Panc1 (cell line): Measurements from ENCODE around the gene SERGEF.

Experiments
- CTCF ChIP-seq: fragments of 450-650 bp; IDR thresholded peaks from 2 replicates; pipeline ENCODE4 v1.5.1; 2017; ENCODE audit warnings: mild to moderate bottlenecking
- REST ChIP-seq, 2 experiments: IDR thresholded peaks; 2 replicates each; pipeline ENCODE4 v1.6.1; 2011 to 2012; ENCODE audit warnings: low read depth in 2 of 2, control low read depth in 1 of 2, low read length in 1 of 2, mild to moderate bottlenecking in 1 of 2, moderate library complexity in 1 of 2; ENCODE audit not compliant: insufficient read depth in 1 of 2

- TF ChIP-seq CTCF (no peak), REST (IDR thresholded peaks at IDR 0.05; ENCODE audit: insufficient read depth in 1 of 2, low read depth in 2 of 2, low read length in 1 of 2) (no peak)
These were observed 85.8 kb downstream of the SERGEF start for GRCh38 chr11:17927041-17927440.
